ENCODE measurements around the gene VGLL1. TPM values are rescaled to one million over a fixed set of nuclear protein-coding genes. Genes with fewer than 3 reads are reported as not detected.

Gene VGLL1
- total RNA-seq, 4 donors from 2014 or later: not detected

- intact Hi-C loops (cut with DNase I): no loop called here
- Histone ChIP-seq H3K9me3 (no peaks in the 10 kb centered on the region), H3K36me3 (no peaks in the 10 kb centered on the region), H3K4me1 (no peaks in the 10 kb centered on the region), H3K27me3 (no peaks in the 10 kb centered on the region), H3K4me3 (replicated peaks in 1 of 3) (no peak overlapping the region), H3K27ac (no peak overlapping the region)
- no peak for DNase-seq
- 87 to 95% methylated on average over 2 of the region's 2 CpGs for WGBS, 2 donors
- TF ChIP-seq POLR2A (IDR thresholded peaks at IDR 0.05): no peak
- TF ChIP-seq, protein P1, sequence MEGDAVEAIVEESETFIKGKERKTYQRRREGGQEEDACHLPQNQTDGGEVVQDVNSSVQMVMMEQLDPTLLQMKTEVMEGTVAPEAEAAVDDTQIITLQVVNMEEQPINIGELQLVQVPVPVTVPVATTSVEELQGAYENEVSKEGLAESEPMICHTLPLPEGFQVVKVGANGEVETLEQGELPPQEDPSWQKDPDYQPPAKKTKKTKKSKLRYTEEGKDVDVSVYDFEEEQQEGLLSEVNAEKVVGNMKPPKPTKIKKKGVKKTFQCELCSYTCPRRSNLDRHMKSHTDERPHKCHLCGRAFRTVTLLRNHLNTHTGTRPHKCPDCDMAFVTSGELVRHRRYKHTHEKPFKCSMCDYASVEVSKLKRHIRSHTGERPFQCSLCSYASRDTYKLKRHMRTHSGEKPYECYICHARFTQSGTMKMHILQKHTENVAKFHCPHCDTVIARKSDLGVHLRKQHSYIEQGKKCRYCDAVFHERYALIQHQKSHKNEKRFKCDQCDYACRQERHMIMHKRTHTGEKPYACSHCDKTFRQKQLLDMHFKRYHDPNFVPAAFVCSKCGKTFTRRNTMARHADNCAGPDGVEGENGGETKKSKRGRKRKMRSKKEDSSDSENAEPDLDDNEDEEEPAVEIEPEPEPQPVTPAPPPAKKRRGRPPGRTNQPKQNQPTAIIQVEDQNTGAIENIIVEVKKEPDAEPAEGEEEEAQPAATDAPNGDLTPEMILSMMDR (IDR thresholded peaks at IDR 0.05): no peak
Observed at GRCh38 chrX:136534131-136534530, 2.1 kb downstream of the VGLL1 start.

GRCh38 chrX:136538811-136539210, 6.8 kb downstream of the VGLL1 start:
- Histone ChIP-seq H3K27ac (no peak overlapping the region), H3K4me1 (no peaks in the 10 kb centered on the region), H3K27me3 (no peaks in the 10 kb centered on the region), H3K9me3 (no peaks in the 10 kb centered on the region), H3K36me3 (no peaks in the 10 kb centered on the region), H3K4me3 (replicated peaks in 1 of 3) (no peak overlapping the region)
- WGBS, 2 donors: 82 to 96% methylated on average over 2 of the region's 2 CpGs
- TF ChIP-seq POLR2A (IDR thresholded peaks at IDR 0.05): no peak
- intact Hi-C loops (cut with DNase I): no loop called here
- DNase-seq: no peak

DNA sequence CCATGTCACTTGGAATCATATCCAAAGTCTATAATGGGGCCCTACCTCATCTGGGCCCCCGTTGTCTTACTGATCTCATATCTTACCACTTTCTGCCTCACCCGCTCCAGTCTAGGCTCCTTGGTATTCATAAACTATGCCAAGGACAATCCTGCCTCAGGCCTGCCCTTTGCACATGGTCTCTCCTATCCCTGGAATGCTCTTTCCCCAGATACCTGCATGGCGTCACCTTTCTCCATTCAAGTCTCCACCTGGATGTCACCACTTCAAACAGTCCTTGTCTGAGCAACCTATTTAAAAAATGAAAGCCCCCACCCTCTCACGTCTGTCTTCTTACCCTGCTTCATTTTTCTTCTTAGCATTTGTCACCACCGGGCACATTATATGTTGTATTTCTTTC, 8.2 kb downstream of the VGLL1 start:
- H3K36me3 ChIP-seq: no peaks in the 10 kb centered on the region
- H3K4me3 ChIP-seq (replicated peaks in 1 of 3): no peak overlapping the region
- H3K4me1 ChIP-seq: no peaks in the 10 kb centered on the region
- intact Hi-C loops (cut with DNase I): no loop called here
- TF ChIP-seq POLR2A (IDR thresholded peaks at IDR 0.05): no peak
- no peak overlapping the region for H3K27ac ChIP-seq
- 94 to 96% methylated on average over 5 of the region's 5 CpGs for WGBS, 2 donors
- no peaks in the 10 kb centered on the region for H3K9me3 ChIP-seq
- no peak for DNase-seq
- no peaks in the 10 kb centered on the region for H3K27me3 ChIP-seq

DNA sequence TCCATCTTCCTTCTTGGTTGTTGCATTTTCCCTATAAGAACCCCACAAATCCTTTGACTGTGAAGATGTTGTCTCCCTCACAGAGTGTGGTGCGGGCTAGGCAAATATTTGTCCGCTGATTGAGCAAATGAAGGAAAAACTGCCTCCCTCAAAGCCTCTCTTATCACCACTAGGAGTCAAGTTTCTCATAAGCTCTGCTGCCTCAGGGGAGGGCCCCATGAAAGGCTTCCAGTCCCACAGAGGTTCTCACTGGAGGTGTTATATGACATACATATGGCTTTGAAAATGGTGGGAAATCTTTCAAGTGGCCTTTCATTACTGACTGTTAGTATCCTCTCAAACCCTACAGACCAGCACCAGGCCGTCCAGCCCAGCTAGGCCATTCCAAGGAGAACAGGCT, 9.3 kb downstream of the VGLL1 start:
- 88% methylated on average over 3 of the region's 3 CpGs; no CpG with 5 or more reads in 1 of the 2 donors for whole genome bisulfite sequencing, 2 donors
- no peak for TF ChIP-seq POLR2A (IDR thresholded peaks at IDR 0.05)
- TF ChIP-seq, protein P1 (IDR thresholded peaks at IDR 0.05): no peak
- DNase-seq: no peak
- Histone ChIP-seq H3K9me3 (no peaks in the 10 kb centered on the region), H3K4me3 (replicated peaks in 1 of 3) (no peak overlapping the region), H3K36me3 (no peaks in the 10 kb centered on the region), H3K27me3 (no peaks in the 10 kb centered on the region), H3K27ac (no peak overlapping the region), H3K4me1 (no peaks in the 10 kb centered on the region)
- intact Hi-C loops (cut with DNase I): no loop called here

GRCh38 chrX:136542281-136542680, 10.3 kb downstream of the VGLL1 start:
- intact Hi-C loops (cut with DNase I): no loop called here
- H3K9me3 ChIP-seq: no peaks in the 10 kb centered on the region
- no peak overlapping the region for H3K4me3 ChIP-seq (replicated peaks in 1 of 3)
- H3K4me1 ChIP-seq: no peaks in the 10 kb centered on the region
- 85 to 89% methylated on average over 7 of the region's 7 CpGs for WGBS, 2 donors
- no peaks in the 10 kb centered on the region for H3K27me3 ChIP-seq
- no peaks in the 10 kb centered on the region for H3K36me3 ChIP-seq
- no peak for DNase-seq
- no peak overlapping the region for H3K27ac ChIP-seq
- no peak for TF ChIP-seq POLR2A (IDR thresholded peaks at IDR 0.05)
- TF ChIP-seq, protein P1 (IDR thresholded peaks at IDR 0.05): no peak

DNA sequence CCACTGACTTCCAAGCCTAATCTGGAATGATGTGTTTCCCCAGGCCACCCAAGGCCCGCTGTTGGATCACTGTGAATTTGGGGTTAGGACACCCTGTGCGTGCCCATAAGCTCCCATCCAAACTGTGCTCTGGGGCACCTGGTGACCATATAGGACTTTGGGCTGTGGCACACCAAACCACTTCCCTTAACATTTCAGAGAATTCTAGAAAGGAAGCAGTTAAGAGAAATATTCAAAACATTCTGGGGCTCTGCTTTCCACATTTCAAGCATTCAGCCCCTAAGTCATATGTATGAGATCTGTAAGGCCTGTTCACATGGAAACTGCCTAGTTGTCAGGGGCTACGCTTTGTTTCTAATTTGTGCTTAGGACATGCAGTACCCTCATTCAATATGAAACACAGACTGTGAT, 14.4 kb downstream of the VGLL1 start:
- H3K27me3 ChIP-seq: no peaks in the 10 kb centered on the region
- no peaks in the 10 kb centered on the region for H3K36me3 ChIP-seq
- WGBS, 2 donors: 94 to 100% methylated on average over 1 to 2 of the region's 3 CpGs
- H3K4me3 ChIP-seq (replicated peaks in 1 of 3): no peak overlapping the region
- no peaks in the 10 kb centered on the region for H3K4me1 ChIP-seq
- TF ChIP-seq, protein P1 (IDR thresholded peaks at IDR 0.05): no peak
- no peak for TF ChIP-seq POLR2A (IDR thresholded peaks at IDR 0.05)
- H3K27ac ChIP-seq: no peak overlapping the region
- no peak for DNase-seq
- no peaks in the 10 kb centered on the region for H3K9me3 ChIP-seq
- intact Hi-C loops (cut with DNase I): no loop called here

Measured in thyroid gland (tissue), 4 donors.